NCI-H2107 treated with DMSO at 0.1 percent for 48 hours (cell line): ENCODE data around the gene KLC3.
"Not testable (repeated sequence)": the region's sequence is repeated elsewhere in the genome, so short reads cannot be mapped to it uniquely, and the experiment has no call there.

ENCODE experiments used
- DNase-seq: peaks from one replicate; lab custom pipeline; 2025; ENCODE audit not compliant: unreplicated experiment; lab: John Stamatoyannopoulos, UW

The KLC3 gene

GRCh38 chr19:45314708-45315245 is 25.8 kb upstream of the KLC3 start:
- no peak for DNase-seq

GRCh38 chr19:45315304-45315703 is 25.2 kb upstream of the KLC3 start:
- no peak for DNase-seq

GRCh38 chr19:45320997-45321775 is 19.4 kb upstream of the KLC3 start:
- no peak for DNase-seq

- DNase-seq: no peak
These were observed 18.7 kb upstream of the KLC3 start for GRCh38 chr19:45321848-45322247.

GRCh38 chr19:45322311-45322710 is 18.2 kb upstream of the KLC3 start:
- peak; percentile 9 for DNase-seq

GRCh38 chr19:45322744-45323281 is 17.7 kb upstream of the KLC3 start, which contains the start of gene CKM:
Gene CKM, minus strand, starts transcription at chr19:45322875. Its CDS starts 3,162 bp downstream, at chr19:45319713.
- DNase-seq: no peak

- no peak for DNase-seq
These were observed 16.9 kb upstream of the KLC3 start for GRCh38 chr19:45323671-45324081.

GRCh38 chr19:45324349-45324907 is 16.1 kb upstream of the KLC3 start:
- no peak for DNase-seq

GRCh38 chr19:45327404-45328143 is 13.0 kb upstream of the KLC3 start:
- DNase-seq: no peak

GRCh38 chr19:45331411-45331810 is 9.1 kb upstream of the KLC3 start:
- peak; percentile 70 for DNase-seq

- DNase-seq: no peak
These were observed 6.8 kb upstream of the KLC3 start for GRCh38 chr19:45333609-45334303.

- DNase-seq: not testable (repeated sequence)
These were observed 5.7 kb upstream of the KLC3 start for GRCh38 chr19:45334881-45335280.

GRCh38 chr19:45336696-45337251 is 3.8 kb upstream of the KLC3 start:
- DNase-seq: no peak

- no peak for DNase-seq
These were observed 921 bp upstream of the KLC3 start for GRCh38 chr19:45339629-45340028.

GRCh38 chr19:45340899-45341453 is 426 bp downstream of the KLC3 start:
- DNase-seq: no peak

- no peak for DNase-seq
These were observed 2.4 kb downstream of the KLC3 start for GRCh38 chr19:45342911-45343310.

- DNase-seq: no peak
These were observed 4.3 kb downstream of the KLC3 start for GRCh38 chr19:45344621-45345505.

- no peak for DNase-seq
These were observed 4.9 kb downstream of the KLC3 start for GRCh38 chr19:45345506-45345860.

- peak; percentile 26 for DNase-seq
These were observed 5.9 kb downstream of the KLC3 start for GRCh38 chr19:45346449-45346848.
